ENCODE data around the gene CDC6. TPM values are rescaled to one million over a fixed set of nuclear protein-coding genes. Genes with fewer than 3 reads are reported as not detected.
A peak's percentile ranks its signal among the peaks of the same experiment; 100 is the strongest.

CDC6 gene
- total RNA-seq, 1 donor from 2014 or later = 139 TPM

DNA sequence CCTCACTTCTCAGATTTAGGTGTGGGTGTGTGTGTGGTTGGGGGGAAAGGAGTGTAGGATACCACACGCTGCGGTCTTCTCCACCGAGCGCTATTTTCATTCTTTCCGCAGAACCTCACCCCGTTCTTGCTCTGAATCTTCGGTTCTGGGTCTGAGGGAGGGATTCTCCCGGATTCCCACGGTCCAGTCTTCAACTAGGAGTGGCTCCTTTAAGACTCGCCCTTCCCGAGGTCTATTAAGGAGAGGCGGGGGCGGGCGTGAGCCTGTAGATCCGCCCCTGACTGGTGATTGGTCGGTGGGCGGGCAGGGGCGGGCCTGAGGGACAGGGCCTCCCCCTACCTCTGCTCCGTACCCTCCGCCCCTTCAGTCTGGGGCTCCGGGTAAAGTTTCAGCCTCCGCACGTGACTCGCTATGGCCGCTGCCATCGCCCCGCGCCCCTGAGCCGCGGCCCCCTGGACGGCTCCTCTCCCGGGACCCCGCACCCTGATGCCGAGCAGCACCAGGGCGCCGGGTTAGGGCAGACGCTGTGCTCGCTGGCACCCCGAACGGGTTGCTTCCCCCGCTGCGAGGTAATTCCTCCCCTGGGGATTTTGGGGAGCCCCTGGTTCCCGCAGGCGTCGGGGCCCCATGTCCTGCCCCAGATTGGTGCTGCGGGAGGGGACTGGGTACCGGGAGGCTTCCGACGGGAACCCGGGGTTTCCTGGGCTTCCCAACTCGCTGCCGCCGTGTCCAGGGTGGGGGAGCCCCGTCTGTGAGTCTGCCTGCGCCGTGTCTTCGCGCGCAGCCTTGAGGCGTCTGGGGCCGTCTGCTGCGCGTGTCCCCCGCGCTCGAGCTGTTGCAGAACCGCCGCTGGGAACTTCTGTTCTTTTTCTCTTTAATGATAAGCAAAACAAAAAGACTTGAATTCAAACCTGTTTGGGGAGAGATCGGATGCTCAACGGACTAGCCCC, 30.5 kb downstream of the CDC6 start:
- peak; percentile 97 for DNase-seq
- Mint-ChIP-seq H3K4me3 (peak overlapping the region; percentile 97), H3K36me3 (ENCODE audit: low read depth) (peaks cover 7% of the 10 kb centered on the region), H3K27me3 (peaks cover 4% of the 10 kb centered on the region), H3K9me3 (no peaks in the 10 kb centered on the region), H3K27ac (peak overlapping the region; percentile 98), H3K4me1 (peaks cover 77% of the 10 kb centered on the region)
- intact Hi-C loops (cut with micrococcal nuclease) = loop anchor here (1.0 kb wide), 3 partner anchors 8 to 31 kb away; partner anchors contain the start of gene CDC6

- intact Hi-C loops (cut with micrococcal nuclease) = loop anchor here (1.0 kb wide), 3 partner anchors 7 to 32 kb away; partner anchors contain the start of gene CDC6
- Mint-ChIP-seq H3K27me3 (peaks cover 4% of the 10 kb centered on the region), H3K4me1 (peaks cover 81% of the 10 kb centered on the region), H3K9me3 (no peaks in the 10 kb centered on the region), H3K4me3 (peak overlapping the region; percentile 97), H3K36me3 (ENCODE audit: low read depth) (peaks cover 8% of the 10 kb centered on the region), H3K27ac (peak overlapping the region; percentile 98)
- DNase-seq = peak; percentile 73
Observed at GRCh38 chr17:40318830-40319391, 31.2 kb downstream of the CDC6 start.

- H3K36me3 Mint-ChIP-seq (ENCODE audit: low read depth) = peaks cover 8% of the 10 kb centered on the region
- intact Hi-C loops (cut with micrococcal nuclease) = loop anchor here (5.0 kb wide), 1 partner anchor 208 kb away; no protein-coding TSS in a partner anchor
- H3K27ac Mint-ChIP-seq = peak overlapping the region; percentile 98
- no peaks in the 10 kb centered on the region for H3K9me3 Mint-ChIP-seq
- H3K27me3 Mint-ChIP-seq = peaks cover 4% of the 10 kb centered on the region
- H3K4me1 Mint-ChIP-seq = peaks cover 83% of the 10 kb centered on the region
- peak overlapping the region; percentile 97 for H3K4me3 Mint-ChIP-seq
- peak; percentile 82 for DNase-seq
Observed at GRCh38 chr17:40319651-40320540, 32.2 kb downstream of the CDC6 start.

- H3K9me3 Mint-ChIP-seq = no peaks in the 10 kb centered on the region
- H3K27ac Mint-ChIP-seq = peak overlapping the region; percentile 98
- H3K4me3 Mint-ChIP-seq = peak overlapping the region; percentile 97
- peak; percentile 72 for DNase-seq
- peaks cover 83% of the 10 kb centered on the region for H3K4me1 Mint-ChIP-seq
- peaks cover 4% of the 10 kb centered on the region for H3K27me3 Mint-ChIP-seq
- intact Hi-C loops (cut with micrococcal nuclease) = loop anchor here (5.0 kb wide), 1 partner anchor 209 kb away; no protein-coding TSS in a partner anchor
- peaks cover 8% of the 10 kb centered on the region for H3K36me3 Mint-ChIP-seq (ENCODE audit: low read depth)
Observed at GRCh38 chr17:40320756-40321523, 33.3 kb downstream of the CDC6 start.

DNA sequence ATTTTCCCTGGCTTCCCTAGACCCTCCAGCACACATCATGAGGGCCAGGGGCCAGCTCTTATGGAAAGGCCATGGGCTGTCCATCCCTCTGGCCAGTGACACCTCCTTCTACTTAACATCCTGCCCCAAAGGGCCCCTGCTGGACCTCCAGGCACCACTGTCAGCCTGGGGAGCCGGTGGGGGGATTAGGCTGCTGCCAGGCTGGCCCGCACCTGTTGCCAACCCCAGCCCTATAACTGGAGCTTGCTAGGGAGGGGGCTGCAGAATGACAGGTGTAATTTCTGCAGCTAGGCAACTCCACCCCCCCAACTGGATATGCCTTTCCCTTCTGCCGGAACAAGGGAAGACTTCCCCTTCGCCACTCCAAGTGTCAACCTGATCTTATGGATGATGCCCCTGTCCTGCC, 33.8 kb downstream of the CDC6 start:
- Mint-ChIP-seq H3K27me3 (peaks cover 4% of the 10 kb centered on the region), H3K36me3 (ENCODE audit: low read depth) (peaks cover 8% of the 10 kb centered on the region), H3K9me3 (no peaks in the 10 kb centered on the region), H3K4me3 (peak overlapping the region; percentile 97), H3K4me1 (peaks cover 83% of the 10 kb centered on the region), H3K27ac (peak overlapping the region; percentile 98)
- intact Hi-C loops (cut with micrococcal nuclease) = loop anchor here (5.0 kb wide), 1 partner anchor 209 kb away; no protein-coding TSS in a partner anchor
- DNase-seq = peak; percentile 74

DNA sequence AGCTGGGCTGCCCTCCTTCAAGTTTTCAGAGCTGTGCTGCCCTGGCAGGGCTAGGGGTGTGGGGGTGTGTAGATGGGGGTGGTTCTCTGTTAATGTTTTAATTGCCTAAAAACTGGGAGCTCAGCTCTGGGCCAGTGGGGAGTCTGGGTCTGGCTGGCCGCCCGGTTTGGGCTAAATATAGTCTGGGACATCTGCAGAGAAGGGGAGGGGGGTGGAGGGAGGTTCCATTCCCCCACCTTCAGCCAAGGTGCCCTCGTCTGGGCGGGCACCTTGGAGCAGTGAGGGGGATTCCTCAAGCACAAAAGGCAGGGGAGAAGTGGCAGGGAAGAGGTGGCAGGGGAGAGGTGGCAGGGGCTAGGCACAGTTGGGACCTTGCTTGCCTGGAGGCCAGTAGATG, 34.3 kb downstream of the CDC6 start:
- H3K27me3 Mint-ChIP-seq = peaks cover 4% of the 10 kb centered on the region
- intact Hi-C loops (cut with micrococcal nuclease) = loop anchor here (2.0 to 5.0 kb wide), 3 partner anchors 19 to 210 kb away; partner anchors contain the start of gene CDC6

DNA sequence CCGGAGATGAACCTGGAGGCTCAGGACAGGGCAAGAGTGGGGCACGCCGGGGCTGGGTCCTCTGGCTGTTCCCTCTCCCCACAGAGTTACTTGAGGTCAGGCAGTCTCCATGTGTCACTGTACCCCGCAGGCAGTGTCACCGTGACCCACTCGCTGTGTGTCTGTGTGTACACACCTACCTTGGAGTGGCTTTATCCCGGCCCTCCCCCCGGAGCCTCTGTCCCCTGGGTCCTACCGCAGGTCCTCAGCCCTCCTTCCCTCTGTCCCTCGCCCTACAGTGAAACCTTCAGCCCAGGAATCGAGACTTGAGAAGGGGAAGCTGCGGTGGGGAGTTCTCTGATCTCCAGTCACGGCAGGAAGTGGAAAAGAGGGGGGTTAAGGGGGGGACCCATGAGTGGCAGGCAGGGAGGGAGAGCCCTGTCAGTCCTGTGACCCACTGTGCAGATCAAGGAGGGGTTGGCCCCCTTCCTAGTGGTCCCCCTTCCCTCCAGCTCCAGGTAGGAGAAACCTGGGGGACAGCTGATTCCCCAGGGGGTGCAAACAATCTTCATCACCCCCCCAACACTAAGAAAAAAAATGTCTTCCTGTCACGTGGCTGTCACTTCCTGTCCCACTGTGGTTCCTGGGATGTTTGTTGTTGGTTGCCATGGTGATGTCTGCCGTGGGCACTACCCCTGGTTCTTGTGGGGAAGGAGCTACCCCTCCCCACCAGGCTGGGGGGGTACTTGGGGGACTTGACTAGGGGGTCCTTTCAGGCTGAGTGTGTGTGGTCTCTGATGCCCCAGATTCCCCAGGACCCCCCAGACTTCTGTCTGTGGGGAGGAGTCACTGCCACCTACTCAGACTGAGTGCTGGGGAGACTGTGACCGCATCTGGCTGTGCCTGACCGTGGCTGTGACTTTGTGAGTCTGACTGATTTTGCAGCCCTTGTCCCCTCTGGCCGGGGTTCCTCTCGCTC, 35.0 kb downstream of the CDC6 start:
- intact Hi-C loops (cut with micrococcal nuclease) = loop anchor here (2.0 to 5.0 kb wide), 3 partner anchors 20 to 210 kb away; partner anchors contain the start of gene CDC6
- Mint-ChIP-seq H3K27ac (peak overlapping the region; percentile 98), H3K4me3 (peak overlapping the region; percentile 97), H3K27me3 (peaks cover 4% of the 10 kb centered on the region), H3K4me1 (peaks cover 89% of the 10 kb centered on the region), H3K36me3 (ENCODE audit: low read depth) (peaks cover 8% of the 10 kb centered on the region), H3K9me3 (no peaks in the 10 kb centered on the region)
- peak; percentile 97 for DNase-seq

More for the DNA sequence above, 34.3 kb downstream of the CDC6 start:
- Mint-ChIP-seq H3K4me3 (peak overlapping the region; percentile 97), H3K27ac (peak overlapping the region; percentile 98), H3K4me1 (peaks cover 87% of the 10 kb centered on the region), H3K36me3 (ENCODE audit: low read depth) (peaks cover 8% of the 10 kb centered on the region), H3K9me3 (no peaks in the 10 kb centered on the region)
- DNase-seq = no peak

DNA sequence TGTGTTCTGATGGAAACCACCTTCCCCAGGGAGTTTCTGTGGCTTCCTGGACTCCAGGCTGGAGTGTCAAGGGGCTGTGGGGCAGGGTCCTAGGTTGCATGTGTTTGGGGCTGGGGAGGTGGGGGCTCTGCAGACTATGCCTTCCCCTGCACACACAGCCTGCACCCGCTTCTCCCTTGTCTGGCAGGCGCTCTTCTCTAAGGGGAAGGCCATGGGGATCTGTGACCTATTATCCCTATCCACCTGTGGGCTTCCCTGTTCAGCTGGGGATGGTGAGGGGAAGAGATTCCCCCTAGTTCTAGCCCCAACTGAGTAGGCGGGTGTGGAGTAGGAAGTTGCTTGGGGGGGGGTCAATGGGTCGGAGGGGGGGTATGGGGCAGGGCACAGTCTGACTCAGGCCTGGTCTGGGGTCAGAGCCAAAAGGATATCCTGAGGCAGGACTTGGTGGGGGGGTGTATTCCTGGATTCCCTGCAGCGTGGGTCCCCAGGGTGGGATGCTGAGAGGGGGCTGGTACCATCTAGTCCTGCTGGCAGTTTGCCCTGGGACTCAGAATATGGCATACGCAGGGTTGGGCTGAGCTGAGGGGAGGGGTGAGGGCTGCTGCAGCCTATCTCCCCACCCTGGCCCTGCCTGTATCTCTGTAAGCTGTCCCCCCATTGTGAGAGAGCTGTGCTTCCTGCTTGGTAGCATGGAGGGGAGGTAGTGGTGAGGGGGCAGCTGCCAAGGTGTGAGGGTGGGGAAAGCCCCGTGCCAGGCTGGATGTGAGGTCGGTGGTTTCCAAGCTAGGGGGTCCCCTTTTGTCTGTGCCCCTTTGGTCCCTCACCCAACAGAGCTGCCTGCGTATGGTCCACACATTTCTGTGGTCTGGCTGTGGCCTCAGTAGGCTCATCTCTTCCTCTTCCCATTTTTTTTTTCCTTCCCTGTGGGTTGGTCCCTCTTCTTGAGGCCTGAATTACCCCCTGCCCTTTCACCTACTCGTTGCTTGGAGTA, 36.0 kb downstream of the CDC6 start:
- H3K27ac Mint-ChIP-seq = peak overlapping the region; percentile 98
- DNase-seq = peak; percentile 85
- intact Hi-C loops (cut with micrococcal nuclease) = loop anchor here (2.0 to 5.0 kb wide), 3 partner anchors 21 to 211 kb away; partner anchors contain the start of gene CDC6
- H3K27me3 Mint-ChIP-seq = peaks cover 2% of the 10 kb centered on the region
- peaks cover 92% of the 10 kb centered on the region for H3K4me1 Mint-ChIP-seq
- H3K9me3 Mint-ChIP-seq = no peaks in the 10 kb centered on the region
- H3K4me3 Mint-ChIP-seq = peak overlapping the region; percentile 97
- peaks cover 10% of the 10 kb centered on the region for H3K36me3 Mint-ChIP-seq (ENCODE audit: low read depth)

DNA sequence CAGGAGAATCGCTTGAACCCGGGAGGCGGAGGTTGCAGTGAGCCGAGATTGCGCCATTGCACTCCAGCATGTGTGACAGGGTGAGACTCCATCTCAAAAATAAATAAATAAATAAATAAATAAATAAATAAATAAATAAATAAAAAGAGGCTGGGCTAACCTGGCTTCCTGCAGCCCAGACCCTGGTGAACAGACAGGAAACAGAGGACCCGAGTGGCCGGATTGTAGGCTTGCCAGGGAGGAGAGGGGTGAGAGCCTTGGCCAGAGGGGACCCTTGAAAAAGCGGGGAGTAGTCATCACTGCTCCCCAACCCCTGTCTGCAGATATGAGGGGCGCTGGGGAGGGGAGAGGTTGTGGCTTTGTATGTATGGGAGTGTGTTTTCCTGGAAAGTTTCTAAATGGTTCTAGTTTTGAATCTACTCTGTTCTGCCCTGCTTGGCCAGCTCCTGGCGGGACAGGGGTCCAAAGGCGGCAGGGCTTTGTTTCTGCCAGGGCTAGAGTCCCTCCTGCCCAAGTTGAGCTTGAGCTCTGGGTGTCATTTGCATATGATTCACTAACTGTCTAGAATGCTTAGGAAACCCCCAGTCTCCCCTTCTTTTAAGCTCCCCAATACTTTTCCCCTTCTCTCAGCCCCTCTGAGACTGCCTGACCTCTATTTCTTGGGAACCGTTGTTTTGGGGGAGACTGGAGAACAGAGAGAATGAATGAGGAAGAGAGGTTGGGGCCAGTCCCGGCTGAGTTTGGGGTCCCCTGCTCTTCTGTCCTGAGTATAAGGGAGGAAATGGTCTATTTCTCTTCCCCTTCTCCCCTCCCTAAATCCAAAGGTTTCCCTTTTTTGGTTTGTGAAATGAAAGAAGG, 37.7 kb downstream of the CDC6 start:
- H3K27ac Mint-ChIP-seq = peak overlapping the region; percentile 98
- intact Hi-C loops (cut with micrococcal nuclease) = loop anchor here (1.0 kb wide), 1 partner anchor 7 kb away; no protein-coding TSS in a partner anchor
- peaks cover 9% of the 10 kb centered on the region for H3K36me3 Mint-ChIP-seq (ENCODE audit: low read depth)
- H3K9me3 Mint-ChIP-seq = no peaks in the 10 kb centered on the region
- peak overlapping the region; percentile 85 for H3K4me3 Mint-ChIP-seq
- peaks cover 88% of the 10 kb centered on the region for H3K4me1 Mint-ChIP-seq
- peak; percentile 81 for DNase-seq
- peaks cover 2% of the 10 kb centered on the region for H3K27me3 Mint-ChIP-seq
